Superior temporal gyrus (tissue), 1 donor: ENCODE results near the gene THY1.

Source experiments
- DNase-seq: peaks from one replicate; pipeline ENCODE4 v3.0.0-alpha.2; 2016; ENCODE audit errors: extremely low spot score

Gene THY1

DNA sequence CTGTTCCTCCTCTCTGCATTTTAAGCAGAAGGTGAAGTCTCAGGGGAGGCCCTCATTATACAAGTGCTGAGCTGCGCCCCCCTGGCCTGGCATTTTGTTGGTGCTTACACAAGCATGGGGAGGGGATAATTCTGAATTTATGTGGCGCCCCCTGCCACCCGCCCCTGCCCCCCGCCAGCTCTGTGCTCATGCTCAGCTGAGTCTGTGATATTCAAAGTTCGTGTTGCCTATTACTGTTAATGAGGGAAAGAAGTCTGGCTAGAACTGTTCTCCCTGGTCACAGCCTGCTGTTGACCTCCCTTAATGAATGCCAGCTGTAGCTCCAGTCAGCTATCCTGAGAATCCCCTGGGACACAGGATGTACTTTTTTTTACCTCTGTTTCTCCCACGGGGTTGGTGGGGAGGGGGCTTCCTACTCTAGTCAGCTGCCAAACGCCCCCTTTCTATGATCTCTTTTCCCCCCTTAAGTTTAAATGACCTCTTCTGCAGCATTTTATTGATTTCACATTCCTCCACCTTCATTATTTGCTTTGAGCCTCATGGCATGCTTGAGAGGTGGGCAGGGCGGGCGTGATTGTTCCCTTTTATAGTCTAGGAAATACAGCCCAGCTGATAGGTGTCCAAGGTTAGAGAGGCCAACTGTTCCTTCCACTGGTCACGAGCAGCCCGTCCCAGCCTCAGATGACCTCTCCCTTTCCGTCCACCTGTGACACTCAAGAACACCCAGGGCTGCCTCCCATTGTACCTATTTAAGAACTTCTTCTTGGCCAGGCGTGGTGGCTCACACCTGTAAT lies 53.6 kb downstream of the THY1 start:
- DNase-seq: no peak

DNA sequence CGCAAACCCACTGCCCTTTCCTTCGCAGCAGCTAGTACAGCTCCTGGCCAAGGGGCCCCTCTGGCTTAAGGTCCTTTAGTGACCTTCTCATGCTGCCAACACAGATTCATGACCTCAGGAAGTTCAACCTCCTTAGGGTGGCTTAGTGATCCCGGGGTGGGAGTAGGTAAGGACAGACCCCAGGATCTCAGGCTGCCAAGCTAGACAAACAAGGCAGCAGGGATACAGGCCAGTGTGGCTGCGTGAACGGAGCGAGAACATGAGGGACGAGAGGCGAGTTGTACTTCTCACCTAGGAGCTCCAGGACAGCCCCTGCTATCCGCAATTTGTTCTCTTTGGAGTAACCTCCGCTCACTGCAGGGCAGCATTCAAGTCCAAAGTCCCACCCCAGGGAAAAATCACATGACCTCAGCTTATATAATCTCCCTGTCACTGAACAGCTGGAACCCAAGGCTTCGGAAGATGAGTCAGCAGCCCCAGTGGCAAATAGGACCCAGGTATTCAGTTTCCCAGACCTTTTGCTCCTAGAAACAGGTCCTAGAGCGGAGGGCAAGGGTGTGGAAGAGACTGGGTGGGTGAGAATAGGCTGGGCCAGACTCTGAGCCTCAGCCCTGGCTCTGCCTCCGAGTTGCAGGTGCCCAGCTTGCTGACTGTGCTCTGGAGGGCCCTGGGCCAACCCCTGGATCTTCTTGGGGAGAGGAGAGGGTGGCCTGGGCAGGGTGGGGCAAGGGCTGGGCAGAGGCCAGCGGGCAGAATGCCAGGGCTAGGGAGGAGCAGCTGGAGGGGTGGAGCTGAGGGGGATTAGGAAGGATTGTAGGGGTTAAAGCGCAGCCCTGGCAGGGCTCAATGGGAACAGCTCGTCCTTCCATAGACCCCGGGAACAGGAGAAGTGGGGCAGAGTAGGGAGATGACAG lies 54.6 kb downstream of the THY1 start:
- DNase-seq: peak; percentile 71

DNA sequence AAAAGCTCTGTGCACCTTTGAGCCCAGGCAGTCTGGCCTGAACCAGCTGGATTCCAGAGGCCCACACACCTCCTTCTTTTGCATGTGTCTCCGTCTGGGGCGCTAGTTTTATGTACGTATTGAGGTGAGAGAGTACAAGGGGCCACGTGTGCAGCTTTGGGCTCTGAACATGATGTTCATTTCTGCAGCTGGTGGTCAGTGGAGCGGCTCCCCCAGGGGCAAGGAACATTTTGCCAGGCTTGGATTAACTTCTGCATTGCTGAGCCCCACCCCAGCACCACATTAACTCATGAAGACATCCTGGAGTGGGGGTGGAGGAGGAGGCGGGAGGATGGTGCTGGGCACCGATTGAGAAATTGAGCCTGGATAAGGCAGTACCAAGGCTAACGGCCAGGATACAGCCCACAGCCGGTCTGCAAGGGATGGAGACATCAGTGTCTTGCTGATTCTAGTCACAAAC lies 55.3 kb downstream of the THY1 start:
- DNase-seq: no peak
